Loucy (cell line): Measurements from ENCODE around the gene RAB40B.

ENCODE experiments used
- CTCF ChIP-seq: fragments of 200-600 bp; sonication (generic); conservative IDR thresholded peaks from 2 replicates; pipeline ENCODE4 v1.5.1; 2014; ENCODE audit warnings: mild to moderate bottlenecking, antibody characterized with exemption, low read length
- EZH2phosphoT487 ChIP-seq: fragments of 200-600 bp; IDR thresholded peaks from 2 replicates; pipeline ENCODE4 v1.6.1; 2018; ENCODE audit warnings: antibody characterized with exemption, mild to moderate bottlenecking, moderate library complexity, borderline replicate concordance

GRCh38 chr17:82659886-82660285 lies 38.6 kb downstream of the RAB40B start:
- TF ChIP-seq CTCF (no peak), EZH2phosphoT487 (no peak)
